PFSK-1 (cell line): ENCODE results near the gene PTPRN2.

Source experiments
- FOXP2 ChIP-seq: optimal IDR thresholded peaks from 2 replicates; pipeline ENCODE3; 2011; ENCODE audit warnings: borderline replicate concordance, control low read depth, inconsistent platforms; ENCODE audit not compliant: insufficient read depth; ENCODE audit errors: extremely low read length, extremely low read depth
- POLR2AphosphoS5 ChIP-seq: IDR thresholded peaks from 2 replicates; pipeline ENCODE4 v1.6.1; 2012; ENCODE audit warnings: low read depth, mild to moderate bottlenecking, control low read depth, low read length, moderate library complexity
- SIN3A ChIP-seq: IDR thresholded peaks from 2 replicates; pipeline ENCODE4 v1.6.1; 2012; ENCODE audit warnings: mild to moderate bottlenecking, low read length, moderate library complexity, borderline replicate concordance; ENCODE audit not compliant: insufficient read depth
- TAF1 ChIP-seq: IDR thresholded peaks from 2 replicates; pipeline ENCODE4 v1.6.1; 2012; ENCODE audit warnings: low read length, control low read depth, borderline replicate concordance; ENCODE audit not compliant: insufficient read depth
- TF ChIP-seq, protein P1 (sequence below), 2 experiments: IDR thresholded peaks; 2 replicates each; pipeline versions ENCODE4 v1.6.1 to v1.8.0; 2011 to 2012; ENCODE audit warnings: low read depth in 2 of 2, low read length in 2 of 2, control low read depth in 1 of 2, inconsistent platforms in 1 of 2, mild to moderate bottlenecking in 1 of 2, moderate library complexity in 1 of 2; ENCODE audit not compliant: insufficient read depth in 1 of 2

PTPRN2 gene

DNA sequence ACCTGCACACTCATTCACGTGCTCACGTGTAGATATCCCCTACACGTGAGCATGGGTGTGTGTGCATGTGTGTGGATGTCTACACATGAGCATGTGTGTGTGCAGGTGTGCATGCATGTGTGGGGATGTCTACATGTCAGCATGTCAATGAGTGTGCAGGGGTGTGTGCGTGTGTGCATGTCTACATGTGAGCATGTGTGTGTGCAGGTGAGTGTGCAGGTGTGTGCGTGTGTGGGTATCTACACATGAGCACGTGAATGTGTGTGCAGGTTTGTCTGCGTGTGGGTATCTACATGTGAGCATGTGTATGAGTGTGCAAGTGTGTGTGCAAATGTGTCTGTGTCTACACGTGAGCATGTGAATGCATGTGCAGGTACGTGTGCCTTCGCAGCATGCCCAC is 274.8 kb downstream of the PTPRN2 start:
- TF ChIP-seq POLR2AphosphoS5 (no peak), TAF1 (no peak), FOXP2 (no peak), SIN3A (no peak)
- TF ChIP-seq, protein P1, sequence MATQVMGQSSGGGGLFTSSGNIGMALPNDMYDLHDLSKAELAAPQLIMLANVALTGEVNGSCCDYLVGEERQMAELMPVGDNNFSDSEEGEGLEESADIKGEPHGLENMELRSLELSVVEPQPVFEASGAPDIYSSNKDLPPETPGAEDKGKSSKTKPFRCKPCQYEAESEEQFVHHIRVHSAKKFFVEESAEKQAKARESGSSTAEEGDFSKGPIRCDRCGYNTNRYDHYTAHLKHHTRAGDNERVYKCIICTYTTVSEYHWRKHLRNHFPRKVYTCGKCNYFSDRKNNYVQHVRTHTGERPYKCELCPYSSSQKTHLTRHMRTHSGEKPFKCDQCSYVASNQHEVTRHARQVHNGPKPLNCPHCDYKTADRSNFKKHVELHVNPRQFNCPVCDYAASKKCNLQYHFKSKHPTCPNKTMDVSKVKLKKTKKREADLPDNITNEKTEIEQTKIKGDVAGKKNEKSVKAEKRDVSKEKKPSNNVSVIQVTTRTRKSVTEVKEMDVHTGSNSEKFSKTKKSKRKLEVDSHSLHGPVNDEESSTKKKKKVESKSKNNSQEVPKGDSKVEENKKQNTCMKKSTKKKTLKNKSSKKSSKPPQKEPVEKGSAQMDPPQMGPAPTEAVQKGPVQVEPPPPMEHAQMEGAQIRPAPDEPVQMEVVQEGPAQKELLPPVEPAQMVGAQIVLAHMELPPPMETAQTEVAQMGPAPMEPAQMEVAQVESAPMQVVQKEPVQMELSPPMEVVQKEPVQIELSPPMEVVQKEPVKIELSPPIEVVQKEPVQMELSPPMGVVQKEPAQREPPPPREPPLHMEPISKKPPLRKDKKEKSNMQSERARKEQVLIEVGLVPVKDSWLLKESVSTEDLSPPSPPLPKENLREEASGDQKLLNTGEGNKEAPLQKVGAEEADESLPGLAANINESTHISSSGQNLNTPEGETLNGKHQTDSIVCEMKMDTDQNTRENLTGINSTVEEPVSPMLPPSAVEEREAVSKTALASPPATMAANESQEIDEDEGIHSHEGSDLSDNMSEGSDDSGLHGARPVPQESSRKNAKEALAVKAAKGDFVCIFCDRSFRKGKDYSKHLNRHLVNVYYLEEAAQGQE (IDR thresholded peaks at IDR 0.05; ENCODE audit: insufficient read depth in 1 of 2, low read depth in 2 of 2, low read length in 2 of 2) = no peak

DNA sequence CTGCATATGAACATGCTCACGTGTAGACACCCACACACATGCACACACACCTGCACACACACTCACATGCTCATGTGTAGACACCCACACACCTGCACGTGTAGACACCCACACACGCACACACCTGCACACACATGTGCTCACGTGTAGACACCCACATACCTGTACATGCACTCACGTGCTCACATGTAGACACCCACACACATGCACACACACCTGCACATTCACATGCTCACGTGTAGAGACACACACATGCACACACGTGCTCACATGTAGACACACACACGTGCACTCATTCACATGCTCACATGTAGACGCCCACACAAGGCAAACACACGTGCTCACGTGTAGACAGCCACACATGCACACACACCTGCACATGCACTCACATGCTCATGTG is 275.8 kb downstream of the PTPRN2 start:
- TF ChIP-seq TAF1 (no peak), POLR2AphosphoS5 (no peak), SIN3A (no peak)
- TF ChIP-seq, protein P1 (IDR thresholded peaks at IDR 0.05; ENCODE audit: insufficient read depth in 1 of 2, low read depth in 2 of 2, low read length in 2 of 2) = no peak

DNA sequence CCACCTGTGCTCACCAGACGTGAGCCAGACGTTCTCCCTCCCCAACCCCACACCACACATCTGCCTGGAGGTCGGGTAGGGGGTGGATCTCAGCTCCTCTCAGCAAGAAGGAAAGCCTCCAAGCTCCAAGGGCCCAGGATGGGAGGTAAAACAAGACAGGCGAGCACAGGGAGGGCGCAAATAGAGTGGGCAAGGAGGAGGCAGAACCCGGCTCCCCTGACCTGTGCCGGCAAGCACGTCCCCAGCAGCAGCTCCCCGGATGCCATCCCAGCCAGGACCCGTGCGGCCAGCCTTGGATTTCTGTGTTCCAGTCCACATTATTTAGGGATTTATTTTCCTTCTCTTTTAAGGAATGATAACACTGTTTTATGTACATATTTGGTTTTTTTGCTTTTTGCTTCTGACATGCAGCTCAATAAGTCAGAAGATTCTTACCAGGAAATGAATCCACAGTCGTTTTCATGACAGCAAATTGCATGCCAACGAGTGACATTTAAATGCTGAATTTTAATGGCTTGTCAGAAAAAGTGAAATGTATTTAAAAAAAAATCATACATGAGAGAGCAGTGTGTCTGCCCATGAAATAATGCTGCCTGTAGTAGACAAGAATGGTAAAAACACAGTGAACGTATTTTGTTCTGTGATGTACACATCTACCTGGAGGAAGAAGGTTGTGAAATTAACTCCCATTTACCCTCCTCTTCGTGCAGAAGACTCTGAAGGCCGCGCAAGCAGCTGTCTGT is 276.5 kb downstream of the PTPRN2 start:
- TF ChIP-seq FOXP2 (no peak), SIN3A (no peak), POLR2AphosphoS5 (no peak), TAF1 (no peak)
- TF ChIP-seq, protein P1 (IDR thresholded peaks at IDR 0.05; ENCODE audit: insufficient read depth in 1 of 2, low read depth in 2 of 2, low read length in 2 of 2) = no peak

- TF ChIP-seq FOXP2 (no peak), SIN3A (no peak), TAF1 (no peak), POLR2AphosphoS5 (no peak)
- TF ChIP-seq, protein P1 (IDR thresholded peaks at IDR 0.05; ENCODE audit: insufficient read depth in 1 of 2, low read depth in 2 of 2, low read length in 2 of 2) = no peak
Observed at GRCh38 chr7:158309868-158310763, 277.5 kb downstream of the PTPRN2 start.
